SK-N-SH (cell line): ENCODE measurements around the gene PTPN5. TPM values are rescaled to one million over a fixed set of nuclear protein-coding genes. Genes with fewer than 3 reads are reported as not detected.

Source experiments
- CTCF ChIA-PET: fragments of 300-600, 350-600 bp; formaldehyde crosslinking; extraction: SDS; loops from one replicate; lab custom pipeline; 2021; lab: Yijun Ruan, JAX
- POLR2A ChIA-PET: fragments of 350-600 bp; sonication (Branson Sonifier 250); formaldehyde crosslinking; extraction: SDS; loops from one replicate; lab custom pipeline; 2020; ENCODE audit warnings: antibody characterized with exemption, inconsistent platforms; lab: Yijun Ruan, JAX
- DNase-seq: peaks from one replicate; pipeline ENCODE4 v3.0.0; 2012
- H2AFZ ChIP-seq: fragments of 200-600 bp; sonication (generic); 2 replicates; pipeline ENCODE4 v1.8.1; 2016; ENCODE audit warnings: antibody characterized with exemption, mild to moderate bottlenecking, low read depth
- H3F3A ChIP-seq: fragments of 200-600 bp; sonication (generic); replicated peaks from 2 replicates; pipeline ENCODE3; 2016; ENCODE audit warnings: antibody characterized with exemption, mild to moderate bottlenecking; ENCODE audit not compliant: insufficient read depth
- H3K27ac ChIP-seq, 2 experiments: fragments of 200-500 bp in 1 of 2; fragments of 200-600 bp in 1 of 2; sonication (Bioruptor generic) in 1 of 2; sonication (generic), shearing (Covaris generic) in 1 of 2; 2 replicates each; pipeline versions ENCODE4 v1.5.1 to v1.6.1; 2014 to 2016; ENCODE audit warnings: low read depth in 2 of 2, inconsistent platforms in 1 of 2, low read length in 1 of 2, mild to moderate bottlenecking in 1 of 2, mixed read lengths in 1 of 2
- H3K27me3 ChIP-seq: fragments of 200-600 bp; sonication (generic), shearing (Covaris generic); 2 replicates; pipeline ENCODE4 v1.6.1; 2016; ENCODE audit warnings: mixed run types; ENCODE audit not compliant: insufficient read depth
- H3K36me3 ChIP-seq, 2 experiments: fragments of 200-500 bp in 1 of 2; fragments of 200-600 bp in 1 of 2; sonication (Bioruptor generic) in 1 of 2; sonication (generic) in 1 of 2; replicated peaks in 1 of 2; 2 replicates each; pipeline versions ENCODE3 to v1.5.1; 2014 to 2016; ENCODE audit warnings: low read length in 1 of 2, mild to moderate bottlenecking in 1 of 2; ENCODE audit not compliant: insufficient read depth in 2 of 2, control insufficient read depth in 1 of 2
- H3K4me1 ChIP-seq, 2 experiments: fragments of 200-500 bp in 1 of 2; fragments of 200-600 bp in 1 of 2; sonication (Bioruptor generic) in 1 of 2; sonication (generic), shearing (Covaris generic) in 1 of 2; 2 replicates each; pipeline versions ENCODE4 v1.5.1 to v1.6.1; 2014 to 2016; ENCODE audit warnings: low read depth in 1 of 2, low read length in 1 of 2, mixed run types in 1 of 2; ENCODE audit not compliant: insufficient read depth in 2 of 2, control insufficient read depth in 1 of 2
- H3K4me2 ChIP-seq: fragments of 200-600 bp; sonication (generic), shearing (Covaris generic); 2 replicates; pipeline ENCODE4 v1.6.1; 2017; ENCODE audit warnings: mixed run types
- H3K4me3 ChIP-seq, 2 experiments: fragments of 200-500 bp in 1 of 2; fragments of 200-600 bp in 1 of 2; sonication (Bioruptor generic) in 1 of 2; sonication (generic), shearing (Covaris generic) in 1 of 2; 2 replicates each; pipeline versions ENCODE4 v1.5.1 to v1.8.1; 2014 to 2016; ENCODE audit warnings: low read depth in 2 of 2, inconsistent platforms in 1 of 2, low read length in 1 of 2, mild to moderate bottlenecking in 1 of 2, mixed read lengths in 1 of 2, moderate library complexity in 1 of 2
- H3K79me2 ChIP-seq: fragments of 200-600 bp; sonication (generic); 2 replicates; pipeline ENCODE4 v1.8.1; 2017; ENCODE audit warnings: mild to moderate bottlenecking; ENCODE audit not compliant: insufficient read depth
- H3K9ac ChIP-seq: fragments of 200-600 bp; sonication (generic); 2 replicates; pipeline ENCODE4 v1.6.1; 2017; ENCODE audit warnings: mixed run types
- H3K9me2 ChIP-seq: fragments of 200-600 bp; sonication (generic); 2 replicates; pipeline ENCODE4 v1.6.1; 2017; ENCODE audit warnings: mixed run types
- H3K9me3 ChIP-seq: fragments of 200-600 bp; sonication (generic); 2 replicates; pipeline ENCODE4 v1.6.1; 2017; ENCODE audit warnings: mixed run types, mild to moderate bottlenecking, moderate library complexity
- H4K20me1 ChIP-seq: fragments of 200-600 bp; sonication (generic); 2 replicates; pipeline ENCODE4 v1.6.1; 2017; ENCODE audit warnings: mild to moderate bottlenecking, mixed run types; ENCODE audit not compliant: insufficient read depth
- CHD2 ChIP-seq: fragments of 150-350 bp; IDR thresholded peaks from 2 replicates; pipeline ENCODE4 v1.6.1; 2018; ENCODE audit warnings: low read length; ENCODE audit not compliant: partially characterized antibody
- ELF1 ChIP-seq: IDR thresholded peaks from 2 replicates; pipeline ENCODE4 v1.4.0; 2012
- EZH2phosphoT487 ChIP-seq: fragments of 200-600 bp; sonication (generic); IDR thresholded peaks from 2 replicates; pipeline ENCODE4 v1.6.1; 2017; ENCODE audit warnings: low read depth, mixed run types, mild to moderate bottlenecking, antibody characterized with exemption, moderate library complexity, borderline replicate concordance
- FOXJ3 ChIP-seq: sonication (generic); formaldehyde crosslinking; IDR thresholded peaks from 2 replicates; pipeline ENCODE4 v1.5.1; 2020; ENCODE audit warnings: mild to moderate bottlenecking, missing genetic modification reagents
- FOXM1 ChIP-seq: IDR thresholded peaks from 2 replicates; pipeline ENCODE4 v1.4.0; 2012; ENCODE audit warnings: low read depth, mild to moderate bottlenecking
- JUND ChIP-seq: IDR thresholded peaks from 2 replicates; pipeline ENCODE4 v1.4.0; 2012
- MEF2A ChIP-seq: IDR thresholded peaks from 2 replicates; pipeline ENCODE4 v1.4.0; 2012; ENCODE audit warnings: low read depth, borderline replicate concordance
- NFIC ChIP-seq: IDR thresholded peaks from 2 replicates; pipeline ENCODE4 v1.4.0; 2012; ENCODE audit warnings: borderline replicate concordance
- NRF1 ChIP-seq: IDR thresholded peaks from 2 replicates; pipeline ENCODE4 v1.6.1; 2012; ENCODE audit warnings: low read depth, mild to moderate bottlenecking, low read length
- RAD21 ChIP-seq: IDR thresholded peaks from 2 replicates; pipeline ENCODE4 v1.6.1; 2012; ENCODE audit warnings: mild to moderate bottlenecking, low read length
- RFX5 ChIP-seq: IDR thresholded peaks from 2 replicates; pipeline ENCODE4 v1.6.1; 2012; ENCODE audit warnings: mild to moderate bottlenecking, improper control_type of control experiment, low read length
- SIN3A ChIP-seq: IDR thresholded peaks from 2 replicates; pipeline ENCODE4 v1.6.1; 2012; ENCODE audit warnings: low read depth, mild to moderate bottlenecking, low read length, moderate library complexity, borderline replicate concordance
- SMC3 ChIP-seq: IDR thresholded peaks from 2 replicates; pipeline ENCODE4 v1.6.1; 2012; ENCODE audit warnings: low read depth, low read length, improper control_type of control experiment
- YY1 ChIP-seq: IDR thresholded peaks from 2 replicates; pipeline ENCODE4 v1.4.0; 2012; ENCODE audit warnings: low read depth, mild to moderate bottlenecking
- WGBS: methylation state at CpG from one replicate; pipeline ENCODE4 v1.1.6; 2017; ENCODE audit warnings: low lambda C conversion rate; 5-methylcytosine and 5-hydroxymethylcytosine counted together
- polyA plus RNA-seq, 3 experiments: library from polyadenylated mRNA; depleted of rRNA; stranded (reverse); fragments of >200 nt; gene quantifications; 2 replicates each; pipeline ENCODE4 v1.2.3, GENCODE V29; 2012
- TF ChIP-seq, protein P1 (sequence below): IDR thresholded peaks from 2 replicates; pipeline ENCODE4 v1.4.0; 2012; ENCODE audit warnings: low read depth
- TF ChIP-seq, protein P2 (sequence below): fragments of 150-350 bp; IDR thresholded peaks from 2 replicates; pipeline ENCODE4 v1.6.1; 2016; ENCODE audit warnings: mild to moderate bottlenecking, low read depth, low read length
- TF ChIP-seq, protein P3 (sequence below): IDR thresholded peaks from 2 replicates; pipeline ENCODE4; 2012
- TF ChIP-seq, protein P4 (sequence below): fragments of 200-600 bp; sonication (generic); IDR thresholded peaks from 2 replicates; pipeline ENCODE4 v1.6.1; 2017; ENCODE audit warnings: antibody characterized with exemption, mild to moderate bottlenecking, moderate library complexity
- TF ChIP-seq, protein P5 (sequence below): IDR thresholded peaks from 2 replicates; pipeline ENCODE4 v1.4.0; 2012; ENCODE audit warnings: low read depth, borderline replicate concordance

The PTPN5 gene
- polyA plus RNA-seq, 1 of the 3 experiments (the other 2 are of a cell fraction): not detected

DNA sequence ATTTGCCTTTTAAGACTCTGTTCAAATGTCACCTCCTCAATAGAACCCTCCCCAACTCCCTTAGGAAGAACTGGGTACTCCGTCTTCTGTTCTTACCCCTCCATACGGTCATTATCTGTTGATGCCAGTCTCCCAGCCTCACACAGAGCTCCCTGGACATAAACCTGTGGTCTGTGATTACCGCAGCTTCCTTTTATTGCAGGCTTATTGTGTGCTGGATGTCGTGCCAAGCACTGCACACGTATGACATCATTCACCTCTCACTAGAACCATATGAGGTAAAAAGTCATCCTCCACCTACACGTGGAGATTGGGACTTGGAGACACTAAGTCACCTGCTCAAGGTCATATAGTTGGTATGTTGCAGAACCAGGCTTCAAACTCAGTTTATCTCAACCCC is 15.3 kb downstream of the PTPN5 start:
- WGBS: 72% methylated on average over 6 of the region's 6 CpGs
- no peak overlapping the region for H2AFZ ChIP-seq
- no peak for DNase-seq
- H3K9me3 ChIP-seq: no peaks in the 10 kb centered on the region
- peaks cover 0 to 3% of the 10 kb centered on the region in 2 experiments; a peak in 1 of 4 replicates for H3K4me1 ChIP-seq
- no peak overlapping the region for H3K27ac ChIP-seq
- H3K79me2 ChIP-seq: no peaks in the 10 kb centered on the region
- no peak overlapping the region for H3K4me2 ChIP-seq
- ChIA-PET POLR2A (no interaction called here), CTCF (interaction anchor here (1.0 to 9.1 kb wide), 16 partner anchors 8 to 301 kb away, joined by 3 to 185 read pairs (median 6); partner anchors contain the start of gene PTPN5)
- H3K4me3 ChIP-seq: no peak overlapping the region
- no peaks in the 10 kb centered on the region for H3K9me2 ChIP-seq
- H3K36me3 ChIP-seq: no peaks in the 10 kb centered on the region
- TF ChIP-seq, protein P1, sequence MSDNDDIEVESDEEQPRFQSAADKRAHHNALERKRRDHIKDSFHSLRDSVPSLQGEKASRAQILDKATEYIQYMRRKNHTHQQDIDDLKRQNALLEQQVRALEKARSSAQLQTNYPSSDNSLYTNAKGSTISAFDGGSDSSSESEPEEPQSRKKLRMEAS: no peak
- TF ChIP-seq SMC3: no peak
- TF ChIP-seq FOXM1: no peak
- TF ChIP-seq RAD21: no peak
- TF ChIP-seq, protein P2, sequence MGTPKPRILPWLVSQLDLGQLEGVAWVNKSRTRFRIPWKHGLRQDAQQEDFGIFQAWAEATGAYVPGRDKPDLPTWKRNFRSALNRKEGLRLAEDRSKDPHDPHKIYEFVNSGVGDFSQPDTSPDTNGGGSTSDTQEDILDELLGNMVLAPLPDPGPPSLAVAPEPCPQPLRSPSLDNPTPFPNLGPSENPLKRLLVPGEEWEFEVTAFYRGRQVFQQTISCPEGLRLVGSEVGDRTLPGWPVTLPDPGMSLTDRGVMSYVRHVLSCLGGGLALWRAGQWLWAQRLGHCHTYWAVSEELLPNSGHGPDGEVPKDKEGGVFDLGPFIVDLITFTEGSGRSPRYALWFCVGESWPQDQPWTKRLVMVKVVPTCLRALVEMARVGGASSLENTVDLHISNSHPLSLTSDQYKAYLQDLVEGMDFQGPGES: no peak
- TF ChIP-seq, protein P3, sequence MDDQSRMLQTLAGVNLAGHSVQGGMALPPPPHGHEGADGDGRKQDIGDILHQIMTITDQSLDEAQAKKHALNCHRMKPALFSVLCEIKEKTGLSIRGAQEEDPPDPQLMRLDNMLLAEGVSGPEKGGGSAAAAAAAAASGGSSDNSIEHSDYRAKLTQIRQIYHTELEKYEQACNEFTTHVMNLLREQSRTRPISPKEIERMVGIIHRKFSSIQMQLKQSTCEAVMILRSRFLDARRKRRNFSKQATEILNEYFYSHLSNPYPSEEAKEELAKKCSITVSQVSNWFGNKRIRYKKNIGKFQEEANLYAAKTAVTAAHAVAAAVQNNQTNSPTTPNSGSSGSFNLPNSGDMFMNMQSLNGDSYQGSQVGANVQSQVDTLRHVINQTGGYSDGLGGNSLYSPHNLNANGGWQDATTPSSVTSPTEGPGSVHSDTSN: no peak
- no peak for TF ChIP-seq RFX5
- no peak overlapping the region for H3K9ac ChIP-seq
- H3K27me3 ChIP-seq: no peaks in the 10 kb centered on the region; the same call in 1 of the 2 replicates
- no peaks in the 10 kb centered on the region for H3F3A ChIP-seq
- H4K20me1 ChIP-seq: no peaks in the 10 kb centered on the region

DNA sequence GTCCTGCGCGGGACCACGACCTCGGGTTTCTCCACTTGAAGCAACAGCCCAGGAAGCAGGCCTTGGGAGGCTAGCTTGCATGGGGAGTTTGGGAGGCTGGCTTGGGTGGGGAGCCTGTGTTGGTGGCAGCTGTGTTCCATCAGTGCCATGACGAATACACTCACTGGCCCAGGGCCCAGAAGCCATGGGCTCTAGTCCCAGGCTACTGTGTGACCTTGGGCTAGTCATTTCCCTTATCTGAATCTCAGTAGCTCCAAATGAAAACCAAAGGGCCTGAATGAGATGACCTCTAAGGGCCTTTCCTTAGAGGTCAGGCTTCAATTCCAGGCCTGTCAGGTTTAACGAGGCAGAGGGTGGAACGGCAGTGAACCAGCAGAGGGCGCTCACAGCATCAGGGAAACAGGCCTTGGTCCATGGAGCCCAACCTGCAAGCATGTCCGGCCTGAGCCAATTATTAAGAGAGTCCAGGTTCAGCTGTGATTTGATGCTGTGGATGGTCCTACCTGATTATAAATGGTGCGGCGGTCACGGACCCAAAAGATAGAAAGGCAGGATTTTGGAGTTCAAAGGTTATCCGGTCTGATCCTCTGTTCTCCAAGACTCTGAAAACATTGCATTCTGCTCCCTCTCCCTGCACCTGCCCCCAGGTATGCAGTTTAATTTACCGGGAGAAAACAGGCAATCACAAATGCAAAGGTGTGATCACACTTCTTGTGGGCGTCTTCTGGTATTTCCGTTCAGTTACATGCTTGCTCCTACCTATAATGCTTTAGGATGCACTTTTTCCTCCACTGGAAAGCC is 15.9 kb downstream of the PTPN5 start:
- no peaks in the 10 kb centered on the region for H3K36me3 ChIP-seq
- no peaks in the 10 kb centered on the region for H3K79me2 ChIP-seq
- no peaks in the 10 kb centered on the region; the same call in 1 of the 2 replicates for H3K27me3 ChIP-seq
- H3K27ac ChIP-seq: no peak overlapping the region
- ChIA-PET CTCF (interaction anchor here (0.6 to 9.1 kb wide), 35 partner anchors 8 to 669 kb away, joined by 3 to 185 read pairs (median 4); partner anchors contain the start of genes PTPN5 and SAAL1), POLR2A (no interaction called here)
- no peaks in the 10 kb centered on the region for H4K20me1 ChIP-seq
- WGBS: 55% methylated on average over 13 of the region's 16 CpGs
- TF ChIP-seq RAD21 (peak; percentile 74), EZH2phosphoT487 (no peak), NRF1 (no peak), CHD2 (no peak), JUND (no peak), ELF1 (no peak), MEF2A (no peak), SMC3 (peak; percentile 71), YY1 (no peak), NFIC (no peak), SIN3A (no peak), FOXJ3 (CRISPR knock-in tag) (no peak)
- TF ChIP-seq, protein P4, sequence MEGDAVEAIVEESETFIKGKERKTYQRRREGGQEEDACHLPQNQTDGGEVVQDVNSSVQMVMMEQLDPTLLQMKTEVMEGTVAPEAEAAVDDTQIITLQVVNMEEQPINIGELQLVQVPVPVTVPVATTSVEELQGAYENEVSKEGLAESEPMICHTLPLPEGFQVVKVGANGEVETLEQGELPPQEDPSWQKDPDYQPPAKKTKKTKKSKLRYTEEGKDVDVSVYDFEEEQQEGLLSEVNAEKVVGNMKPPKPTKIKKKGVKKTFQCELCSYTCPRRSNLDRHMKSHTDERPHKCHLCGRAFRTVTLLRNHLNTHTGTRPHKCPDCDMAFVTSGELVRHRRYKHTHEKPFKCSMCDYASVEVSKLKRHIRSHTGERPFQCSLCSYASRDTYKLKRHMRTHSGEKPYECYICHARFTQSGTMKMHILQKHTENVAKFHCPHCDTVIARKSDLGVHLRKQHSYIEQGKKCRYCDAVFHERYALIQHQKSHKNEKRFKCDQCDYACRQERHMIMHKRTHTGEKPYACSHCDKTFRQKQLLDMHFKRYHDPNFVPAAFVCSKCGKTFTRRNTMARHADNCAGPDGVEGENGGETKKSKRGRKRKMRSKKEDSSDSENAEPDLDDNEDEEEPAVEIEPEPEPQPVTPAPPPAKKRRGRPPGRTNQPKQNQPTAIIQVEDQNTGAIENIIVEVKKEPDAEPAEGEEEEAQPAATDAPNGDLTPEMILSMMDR: peak; percentile 80
- TF ChIP-seq, protein P1: no peak
- TF ChIP-seq, protein P5, sequence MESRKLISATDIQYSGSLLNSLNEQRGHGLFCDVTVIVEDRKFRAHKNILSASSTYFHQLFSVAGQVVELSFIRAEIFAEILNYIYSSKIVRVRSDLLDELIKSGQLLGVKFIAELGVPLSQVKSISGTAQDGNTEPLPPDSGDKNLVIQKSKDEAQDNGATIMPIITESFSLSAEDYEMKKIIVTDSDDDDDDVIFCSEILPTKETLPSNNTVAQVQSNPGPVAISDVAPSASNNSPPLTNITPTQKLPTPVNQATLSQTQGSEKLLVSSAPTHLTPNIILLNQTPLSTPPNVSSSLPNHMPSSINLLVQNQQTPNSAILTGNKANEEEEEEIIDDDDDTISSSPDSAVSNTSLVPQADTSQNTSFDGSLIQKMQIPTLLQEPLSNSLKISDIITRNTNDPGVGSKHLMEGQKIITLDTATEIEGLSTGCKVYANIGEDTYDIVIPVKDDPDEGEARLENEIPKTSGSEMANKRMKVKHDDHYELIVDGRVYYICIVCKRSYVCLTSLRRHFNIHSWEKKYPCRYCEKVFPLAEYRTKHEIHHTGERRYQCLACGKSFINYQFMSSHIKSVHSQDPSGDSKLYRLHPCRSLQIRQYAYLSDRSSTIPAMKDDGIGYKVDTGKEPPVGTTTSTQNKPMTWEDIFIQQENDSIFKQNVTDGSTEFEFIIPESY: no peak
- H3K4me1 ChIP-seq: peaks cover 0 to 3% of the 10 kb centered on the region in 2 experiments; a peak in 1 of 4 replicates
- H2AFZ ChIP-seq: no peak overlapping the region
- H3K4me3 ChIP-seq: peak overlapping the region in 1 of 2 experiments; percentile 31; a peak in 1 of 4 replicates
- H3F3A ChIP-seq: no peaks in the 10 kb centered on the region
- H3K9me3 ChIP-seq: no peaks in the 10 kb centered on the region
- no peak overlapping the region for H3K9ac ChIP-seq
- DNase-seq: peak; percentile 76
- no peaks in the 10 kb centered on the region for H3K9me2 ChIP-seq
- no peak overlapping the region for H3K4me2 ChIP-seq
